Heart left ventricle (tissue), 16 donors: ENCODE data around the gene TCF20. TPM values are rescaled to one million over a fixed set of nuclear protein-coding genes. Genes with fewer than 3 reads are reported as not detected.
A peak's percentile ranks its signal among the peaks of the same experiment; 100 is the strongest.

Source experiments
- ATAC-seq, 4 donors: fragments of 200-7000 bp; cut with Tn5 transposase; one replicate each; pipeline ENCODE4 v1.9.1; 2020 to 2022; ENCODE audit warnings: moderate library complexity in 4 of 4, mild to moderate bottlenecking in 3 of 4, moderate number of reproducible peaks in 1 of 4
- DNase-seq, 5 donors: peaks; one replicate each; pipeline ENCODE4 v3.0.0-alpha.2; 2020
- H3K27ac ChIP-seq, 12 donors: fragments of 200-600 bp; sonication (generic) in 4 of 12; one replicate each; pipeline versions ENCODE4 v1.5.0 to v1.8.0; 2016 to 2022; ENCODE audit warnings: mild to moderate bottlenecking in 2 of 12
- H3K27me3 ChIP-seq, 9 donors: fragments of 200-600 bp; sonication (generic) in 2 of 9; one replicate each; pipeline versions ENCODE4 v1.5.1 to v1.8.0; 2016 to 2022; ENCODE audit warnings: mild to moderate bottlenecking in 3 of 9
- H3K36me3 ChIP-seq, 9 donors: fragments of 200-600 bp; sonication (generic) in 2 of 9; one replicate each; pipeline versions ENCODE4 v1.5.0 to v1.8.0; 2018 to 2022; ENCODE audit warnings: mild to moderate bottlenecking in 2 of 9
- H3K4me1 ChIP-seq, 12 donors: fragments of 200-600 bp; sonication (generic) in 4 of 12; one replicate each; pipeline versions ENCODE4 v1.5.0 to v1.8.0; 2016 to 2022; ENCODE audit warnings: mild to moderate bottlenecking in 3 of 12
- H3K4me3 ChIP-seq, 12 donors: fragments of 200-600 bp; sonication (generic) in 4 of 12; one replicate each; pipeline versions ENCODE4 v1.5.0 to v1.8.0; 2017 to 2022; ENCODE audit warnings: mild to moderate bottlenecking in 9 of 12, moderate library complexity in 4 of 12
- H3K9me3 ChIP-seq, 12 donors: fragments of 200-600 bp; sonication (generic) in 4 of 12; one replicate each; pipeline versions ENCODE4 v1.5.0 to v1.8.0; 2016 to 2022; ENCODE audit warnings: mild to moderate bottlenecking in 1 of 12
- CTCF ChIP-seq, 12 donors: fragments of 200-600 bp; sonication (generic) in 4 of 12; IDR thresholded peaks; one replicate each; pipeline versions ENCODE4 v1.5.0 to v1.8.0; 2018 to 2022; ENCODE audit warnings: antibody characterized with exemption in 12 of 12, mild to moderate bottlenecking in 5 of 12
- POLR2A ChIP-seq, 2 donors: fragments of 450-650 bp; IDR thresholded peaks; one replicate each; pipeline ENCODE4 v1.6.1; 2017; ENCODE audit warnings: antibody characterized with exemption in 2 of 2, mild to moderate bottlenecking in 2 of 2, moderate library complexity in 2 of 2
- WGBS, 4 donors: extraction: QIAGEN DNeasy Blood & Tissue Kit in 2 of 4; methylation state at CpG; one replicate each; pipeline versions ENCODE4 v1.1.5 to v1.1.7; 2013 to 2018; 5-methylcytosine and 5-hydroxymethylcytosine counted together
- intact Hi-C, 10 donors: fragments of 100-400 bp; cut with DNase I; formaldehyde crosslinking; loops; one replicate each; pipeline versions ENCODE4 v1.11.1 to v1.14.2; 2022
- polyA plus RNA-seq, 2 donors: library from polyadenylated mRNA; stranded (reverse); fragments of 200-250 nt; gene quantifications; one replicate each; pipeline ENCODE4 v1.2.3, GENCODE V29; 2013
- total RNA-seq, 9 donors: library from RNA; depleted of rRNA in 2 of 9; stranded (reverse); fragments of >200 nt in 2 of 9; fragmentation: NEBNext Ultra II Directional in 3 of 9; extraction: Animal tissue kit (Norgen Biotek cat#: 25700) in 3 of 9; gene quantifications; one replicate each; pipeline versions ENCODE4 v1.1.0 to v1.2.4, GENCODE V29; 2016 to 2023
- donor health status: ischemic (EF 13 %, LVEDD 7.1; RV severe dilation, severe dysfunction).
- donor health status: healthy with polysubstance abuse.
- donor health status: DM: no; HTN: yes; CAD: no.
- donor health status: DM: no; HTN: no; CAD: no.
- donor health status: ischemic (EF 25% LVEDD 6.9; RV normal size, moderate dysfunction).
- donor health status: ischemic (EF 25% LVEDD 5.7; RV mildly dilated, moderate dysfunction).
- donor health status: healthy.
- donor health status: DM: yes; HTN: yes; CAD: no.
- donor health status: ischemic (EF 35%, LVEDD 5.7; RV mildly dilated, moderate dysfunction).
- donor health status: nonischemic (EF 11% LVEDD 7.7; RV severe dilation, severe dysfunction).
- donor health status: DM: yes; HTN: yes; CAD: no.
- donor health status: PGD.
- donor health status: ischemic (EF 29% LVEDD 5.4; RV normal size, mild dysfunction).
- donor health status: nonischemic (EF 23%, LVEDD 6.1; RV moderate dilation, normal function).

TCF20 gene
- total and polyA plus RNA-seq, 11 donors, result 5.2 to 25.7 (median 15.7) TPM

GRCh38 chr22:42296883-42297282 lies 26.4 kb upstream of the TCF20 start:
- intact Hi-C loops, result loop anchor here in 1 of 10 donors (5.0 kb wide), 1 partner anchor 50 kb away; no protein-coding TSS in a partner anchor
- TF ChIP-seq CTCF (IDR thresholded peaks at IDR 0.05) (no peak), POLR2A (IDR thresholded peaks at IDR 0.05) (no peak)
- no peaks in the 10 kb centered on the region for H3K27me3 ChIP-seq
- no peaks in the 10 kb centered on the region for H3K9me3 ChIP-seq
- DNase-seq (no peak), ATAC-seq (no peak)
- H3K36me3 ChIP-seq, result no peaks in the 10 kb centered on the region
- no peak overlapping the region for H3K4me3 ChIP-seq
- H3K27ac ChIP-seq, result no peak overlapping the region
- H3K4me1 ChIP-seq, result peaks cover 0 to 22% (median 3%) of the 10 kb centered on the region in 12 donors
- 91 to 96% (median 94%) methylated on average over 3 of the region's 3 CpGs for WGBS, 4 donors

- H3K27ac ChIP-seq, result no peak overlapping the region
- TF ChIP-seq CTCF (IDR thresholded peaks at IDR 0.05) (peak in 2 of 12 donors; percentile 16 to 33), POLR2A (IDR thresholded peaks at IDR 0.05) (no peak)
- DNase-seq (peak; percentile 45 to 79 (median 62)), ATAC-seq (peak in 3 of 4 donors; percentile 11 to 54 (median 11))
- H3K4me1 ChIP-seq, result peaks cover 0 to 20% (median 3%) of the 10 kb centered on the region in 12 donors
- intact Hi-C loops, result loop anchor here in 1 of 10 donors (5.0 kb wide), 1 partner anchor 51 kb away; no protein-coding TSS in a partner anchor
- no peaks in the 10 kb centered on the region for H3K27me3 ChIP-seq
- 28 to 39% (median 33%) methylated on average over 9 to 19 of the region's 19 CpGs for WGBS, 4 donors
- no peak overlapping the region for H3K4me3 ChIP-seq
- H3K9me3 ChIP-seq, result no peaks in the 10 kb centered on the region
- H3K36me3 ChIP-seq, result no peaks in the 10 kb centered on the region
These were observed 26.0 kb upstream of the TCF20 start for GRCh38 chr22:42296381-42296853.

GRCh38 chr22:42294034-42294985 lies 23.9 kb upstream of the TCF20 start:
- intact Hi-C loops, result no loop called here
- Histone ChIP-seq H3K9me3 (no peaks in the 10 kb centered on the region), H3K27me3 (no peaks in the 10 kb centered on the region), H3K4me1 (peaks cover 0 to 16% (median 0%) of the 10 kb centered on the region in 12 donors), H3K36me3 (no peaks in the 10 kb centered on the region), H3K4me3 (no peak overlapping the region), H3K27ac (no peak overlapping the region)
- DNase-seq, result peak in 4 of 5 donors; percentile 55 to 67 (median 64)
- 29 to 42% (median 34%) methylated on average over 16 to 22 of the region's 22 CpGs for WGBS, 4 donors
- peak; percentile 73 to 82 (median 80) for ATAC-seq
- no peak for TF ChIP-seq CTCF (IDR thresholded peaks at IDR 0.05)
- TF ChIP-seq POLR2A (IDR thresholded peaks at IDR 0.05), result no peak
